NCI-H2196 treated with DMSO at 0.1 percent for 48 hours (cell line): ENCODE results near the gene ZNF407.
"Not testable (repeated sequence)": the region's sequence is repeated elsewhere in the genome, so short reads cannot be mapped to it uniquely, and the experiment has no call there.

ENCODE experiments used
- DNase-seq: peaks from one replicate; lab custom pipeline; 2025; ENCODE audit not compliant: unreplicated experiment; lab: John Stamatoyannopoulos, UW

ZNF407 gene

DNA sequence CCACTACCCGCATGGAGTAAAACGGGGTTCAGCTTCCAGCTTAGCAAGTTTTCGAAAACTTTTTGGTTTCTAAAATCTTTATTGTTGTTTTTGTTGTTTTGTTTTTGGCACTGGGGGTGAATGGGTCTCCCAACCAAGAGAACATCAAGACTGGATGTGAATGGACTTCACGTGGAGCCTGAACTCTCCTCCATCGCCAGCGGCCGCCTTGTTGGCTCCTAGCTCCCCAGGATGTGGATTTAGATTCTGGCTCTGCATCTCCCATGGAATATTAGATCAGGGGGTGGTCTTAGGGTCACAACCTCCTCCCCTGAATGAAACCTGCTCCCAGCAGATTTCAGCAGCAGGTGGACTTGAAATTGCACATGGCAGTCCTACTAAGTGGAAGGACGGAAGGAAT is 488.0 kb downstream of the ZNF407 start:
- DNase-seq: not testable (repeated sequence)

DNA sequence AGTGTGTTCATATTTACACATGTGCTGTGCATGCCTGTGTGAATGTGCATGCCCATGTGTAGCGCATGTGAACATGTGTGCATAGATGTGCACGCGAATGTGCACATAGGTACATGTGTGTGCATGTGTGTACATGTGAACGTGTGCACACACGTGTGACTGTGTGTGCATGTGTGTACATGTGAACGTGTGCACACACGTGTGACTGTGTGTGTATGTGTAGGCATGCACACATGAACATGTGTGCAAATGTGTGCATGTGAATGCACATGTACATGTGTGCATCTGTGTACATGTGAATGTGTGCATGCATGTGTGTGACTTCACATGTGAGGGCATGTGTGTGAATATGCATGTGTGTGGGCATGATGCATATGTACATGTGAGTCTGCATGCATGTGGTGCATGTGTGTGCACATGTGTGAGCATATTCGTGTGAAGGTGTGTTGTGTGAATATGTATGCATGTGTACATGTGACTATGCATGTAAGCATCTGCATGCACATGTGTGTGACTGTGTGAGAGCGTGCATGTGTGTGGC is 488.9 kb downstream of the ZNF407 start:
- no peak for DNase-seq

DNA sequence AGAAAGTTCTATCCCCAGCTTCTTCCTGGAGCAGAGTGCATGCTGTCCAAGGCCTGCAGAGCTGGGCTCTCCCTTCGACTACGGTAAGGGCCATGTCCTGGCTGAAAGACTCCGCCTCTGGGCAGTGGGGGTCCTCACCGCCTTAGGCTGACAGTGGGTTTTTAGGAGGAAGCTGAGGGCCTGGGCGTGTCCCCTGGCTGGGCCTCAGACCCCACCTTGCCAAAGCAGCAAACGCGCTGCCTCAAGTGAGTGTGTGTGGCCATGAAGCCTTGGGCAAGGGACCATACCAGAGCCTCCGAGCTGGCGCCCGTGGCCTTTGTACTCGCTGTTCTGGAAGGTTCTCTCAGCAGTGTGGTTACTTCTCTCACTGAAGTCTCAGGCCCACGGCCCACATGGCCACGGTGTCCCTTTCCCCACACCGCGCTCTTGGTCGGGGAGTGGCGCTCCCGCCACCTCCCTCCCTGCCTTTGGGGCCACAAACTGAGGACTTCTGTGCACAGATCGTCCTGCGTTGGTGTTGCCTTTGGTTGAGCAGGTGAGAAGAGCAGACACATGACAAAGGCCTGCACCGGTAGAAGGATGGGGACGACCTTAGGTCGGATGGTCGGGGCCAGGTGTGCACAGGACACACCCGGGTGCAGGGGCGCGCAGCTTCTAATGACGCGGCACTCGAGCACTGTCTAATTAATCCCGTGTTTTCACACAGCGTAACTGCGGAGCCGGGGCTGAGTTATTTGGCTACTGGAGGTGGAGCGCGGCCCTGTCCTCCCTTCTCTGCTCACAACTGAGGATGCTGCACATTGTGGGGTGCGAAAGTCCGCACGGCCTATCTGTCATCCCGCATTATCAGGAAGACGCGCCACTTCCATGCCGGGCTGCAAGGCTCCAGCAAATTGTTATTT is 489.7 kb downstream of the ZNF407 start:
- DNase-seq: no peak

DNA sequence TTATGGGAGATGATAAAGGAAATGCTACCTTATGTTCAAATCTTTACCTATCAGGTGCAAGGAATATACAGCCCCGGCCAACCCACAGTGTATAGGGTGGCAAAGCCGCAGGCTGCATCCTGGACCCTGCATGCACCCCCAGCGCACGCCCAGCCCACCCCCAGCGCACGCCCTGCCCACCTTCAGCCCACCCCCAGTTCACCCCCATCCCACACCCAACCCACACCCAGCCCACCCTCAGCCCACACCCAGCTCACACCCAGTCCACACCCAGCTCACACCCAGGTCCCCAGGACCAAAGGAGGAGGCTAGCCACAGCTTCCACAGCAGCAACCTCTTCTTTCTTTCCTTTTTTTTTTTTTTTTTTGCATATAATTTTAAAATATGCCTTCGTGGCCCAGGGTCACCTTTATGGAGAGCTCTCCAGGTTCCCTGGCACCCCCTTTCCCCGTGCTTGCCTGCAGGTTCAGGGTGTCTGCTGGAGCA is 490.4 kb downstream of the ZNF407 start:
- no peak for DNase-seq

DNA sequence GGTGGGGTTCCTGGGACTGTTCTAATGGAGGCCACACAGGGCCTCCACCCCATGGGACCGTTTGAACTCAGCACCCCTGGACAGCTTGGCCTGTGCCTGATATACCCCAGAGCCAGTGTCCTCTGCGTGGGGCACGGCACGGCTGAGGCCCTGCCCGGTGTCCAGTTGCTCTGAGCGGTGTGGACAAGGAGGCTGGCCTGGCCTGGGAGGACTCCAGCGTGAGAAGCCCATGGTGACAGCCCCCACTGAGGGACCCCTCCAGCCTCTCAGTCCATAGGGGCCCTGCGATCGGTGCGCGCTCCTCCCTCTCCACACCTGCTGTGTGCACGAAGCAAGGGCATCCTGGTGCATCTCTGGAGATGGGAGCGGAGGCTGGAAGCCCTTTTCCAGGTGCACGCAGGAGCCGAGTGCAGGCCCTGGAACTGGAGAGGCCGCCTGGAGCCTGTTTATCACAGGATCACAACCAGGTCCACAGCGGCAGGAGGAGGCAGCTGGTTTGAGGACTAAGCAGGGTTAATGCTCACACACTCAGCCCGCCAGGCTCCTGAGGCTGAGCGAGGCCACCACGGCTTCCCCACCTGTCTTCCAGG is 491.0 kb downstream of the ZNF407 start:
- no peak for DNase-seq

DNA sequence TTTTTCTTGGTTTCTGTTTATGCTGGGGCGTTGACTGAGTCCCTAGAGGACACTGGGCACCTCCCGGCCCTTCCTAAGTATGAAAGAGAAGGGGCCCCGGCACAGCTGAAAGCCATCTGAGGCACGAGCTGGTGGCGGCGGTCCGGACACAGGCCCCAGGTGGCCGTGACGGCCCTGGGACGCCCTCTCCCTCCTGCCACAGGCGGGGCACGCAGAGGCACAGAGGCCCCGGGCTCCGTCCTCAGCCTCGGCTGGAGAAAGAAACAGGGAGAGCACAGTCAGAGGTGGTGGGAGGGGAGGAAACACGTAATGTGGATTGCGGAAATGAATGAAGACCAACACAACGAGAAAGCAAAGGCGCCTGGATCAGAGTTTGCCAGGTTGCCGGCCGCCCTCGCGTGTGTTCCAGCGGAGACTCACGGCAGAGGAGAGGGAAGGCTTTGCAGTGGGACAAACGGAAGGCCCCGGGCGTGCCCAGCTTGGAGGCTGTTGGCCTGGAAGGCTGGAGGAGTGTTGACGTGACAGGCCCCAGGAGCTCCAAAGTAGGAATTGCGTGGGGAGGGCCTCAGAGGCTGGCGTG is 492.2 kb downstream of the ZNF407 start:
- no peak for DNase-seq

DNA sequence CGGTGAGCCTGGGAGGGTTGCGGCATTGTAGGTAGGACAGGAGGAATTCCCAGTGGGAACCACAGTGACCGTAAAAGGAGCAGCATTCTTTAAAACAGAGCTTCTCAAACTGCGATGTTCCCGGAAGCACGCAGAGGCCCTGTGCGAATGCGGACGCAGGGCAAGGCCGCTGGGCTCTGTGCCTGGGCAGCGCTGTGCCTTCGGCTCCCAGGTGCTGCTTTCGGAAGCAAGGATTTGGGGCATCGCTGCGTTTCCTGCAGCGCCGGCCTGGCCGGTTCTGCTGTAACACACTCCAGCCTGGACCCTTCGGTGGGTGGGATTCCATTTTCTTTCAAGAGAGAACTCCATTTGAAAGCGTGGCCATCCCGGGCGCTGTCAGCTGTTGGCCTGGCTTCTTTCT is 492.7 kb downstream of the ZNF407 start:
- no peak for DNase-seq

DNA sequence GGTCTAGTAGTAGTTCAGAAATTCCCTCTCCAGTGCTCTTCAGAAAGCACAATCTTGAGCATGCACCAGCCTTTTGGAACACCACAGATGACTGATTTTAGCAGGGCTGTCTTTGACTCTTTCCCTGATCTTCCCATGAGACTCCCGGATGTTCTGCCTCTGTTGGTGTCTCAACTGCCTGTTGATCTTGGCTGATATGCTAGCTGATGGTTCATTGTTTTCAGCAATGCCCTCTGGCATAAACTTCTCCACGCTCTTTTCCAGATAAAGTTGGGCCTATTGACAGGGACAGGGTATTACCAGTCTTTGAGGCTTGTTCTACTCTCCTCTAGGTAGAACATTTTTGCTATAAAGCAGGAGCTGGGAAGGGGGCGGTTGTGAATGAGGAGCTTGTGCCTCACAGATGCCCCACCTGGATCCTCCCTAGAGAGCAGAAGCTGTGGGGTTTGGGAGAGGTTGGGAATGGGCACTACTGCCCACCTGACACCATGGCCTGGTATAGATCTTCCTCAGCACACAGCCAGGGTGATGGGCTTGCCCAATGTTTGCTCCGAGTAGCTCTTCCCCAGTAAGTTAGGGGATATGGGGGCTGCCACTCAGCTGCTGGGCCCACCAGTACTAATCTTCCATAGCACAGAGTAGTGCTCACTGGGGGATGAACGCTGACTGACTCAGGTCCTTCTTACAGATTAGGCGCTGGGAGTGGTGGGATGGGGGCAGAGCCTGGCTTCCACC is 500.0 kb downstream of the ZNF407 start:
- no peak for DNase-seq

DNA sequence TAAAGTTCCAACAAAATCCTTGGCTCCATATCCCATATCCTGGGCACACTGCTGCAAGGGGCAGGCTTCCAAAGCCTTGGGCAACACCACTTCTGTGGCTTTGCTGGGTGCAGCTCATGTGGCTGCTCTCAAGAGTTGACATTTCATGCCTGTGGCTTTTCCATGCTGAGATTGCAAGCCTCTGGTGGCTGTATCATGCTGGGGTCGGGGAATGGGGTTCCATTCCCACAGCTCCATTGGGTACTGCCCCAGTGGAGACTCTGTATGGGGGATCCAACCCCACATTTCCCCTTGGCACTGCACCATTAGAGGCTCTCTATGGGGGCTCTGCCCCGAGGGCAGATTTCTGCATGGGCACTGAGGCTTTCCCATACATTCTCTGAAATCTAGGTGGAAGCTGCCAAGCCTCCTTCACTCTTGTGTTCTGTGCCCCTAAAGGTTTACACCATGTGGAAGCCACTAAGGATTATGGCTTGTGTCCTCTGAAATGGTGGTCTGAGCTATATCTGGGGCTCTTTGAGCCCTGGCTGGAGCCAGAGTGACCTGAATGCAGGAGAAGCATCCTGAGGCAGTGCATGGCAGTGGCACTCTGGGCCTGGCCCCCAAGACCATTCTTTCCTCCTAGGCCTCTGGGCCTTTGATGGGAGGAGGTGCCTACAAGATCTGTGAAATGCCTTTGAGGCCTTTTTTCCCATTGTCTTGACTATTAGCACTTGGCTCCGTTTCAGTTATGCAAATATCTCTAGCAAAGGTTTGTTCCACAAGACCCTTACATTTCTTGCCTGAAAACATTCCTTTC is 503.4 kb downstream of the ZNF407 start:
- no peak for DNase-seq

DNA sequence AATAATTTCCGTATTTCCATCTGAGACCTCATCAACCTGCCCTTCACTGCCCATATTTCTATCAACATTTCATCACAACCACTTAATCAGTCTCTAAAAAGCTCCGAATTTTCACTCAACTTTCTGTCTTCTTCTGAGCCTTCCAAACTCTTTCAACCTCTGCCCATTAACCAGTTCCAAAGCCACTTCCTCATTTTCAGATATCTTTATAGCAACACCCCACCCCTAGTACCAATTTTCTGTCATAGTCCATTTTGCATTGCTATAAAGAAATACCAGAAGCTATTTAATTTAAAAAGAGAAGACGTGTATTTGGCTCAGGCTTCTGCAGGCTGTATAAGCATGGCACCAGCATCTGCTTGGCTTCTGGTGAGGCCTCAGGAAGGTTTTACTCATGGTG is 504.2 kb downstream of the ZNF407 start:
- no peak for DNase-seq

DNA sequence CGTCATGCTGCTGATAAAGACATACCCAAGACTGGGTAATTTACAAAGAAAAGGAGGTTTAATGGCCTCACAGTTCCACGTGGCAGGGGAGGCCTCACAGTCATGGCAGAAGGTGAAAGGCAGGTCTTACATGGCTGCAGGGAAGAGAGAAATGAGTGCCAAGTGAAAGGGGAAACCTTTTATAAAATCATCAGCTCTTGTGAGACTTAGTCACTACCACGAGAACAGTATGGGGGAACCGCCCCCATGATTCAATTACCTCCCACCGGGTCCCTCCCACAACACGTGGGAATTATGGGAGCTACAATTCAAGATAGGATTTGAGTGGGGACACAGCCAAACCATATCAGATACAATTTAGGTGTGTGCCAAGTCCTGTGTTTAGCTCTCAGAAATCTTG is 506.4 kb downstream of the ZNF407 start:
- DNase-seq: not testable (repeated sequence)

DNA sequence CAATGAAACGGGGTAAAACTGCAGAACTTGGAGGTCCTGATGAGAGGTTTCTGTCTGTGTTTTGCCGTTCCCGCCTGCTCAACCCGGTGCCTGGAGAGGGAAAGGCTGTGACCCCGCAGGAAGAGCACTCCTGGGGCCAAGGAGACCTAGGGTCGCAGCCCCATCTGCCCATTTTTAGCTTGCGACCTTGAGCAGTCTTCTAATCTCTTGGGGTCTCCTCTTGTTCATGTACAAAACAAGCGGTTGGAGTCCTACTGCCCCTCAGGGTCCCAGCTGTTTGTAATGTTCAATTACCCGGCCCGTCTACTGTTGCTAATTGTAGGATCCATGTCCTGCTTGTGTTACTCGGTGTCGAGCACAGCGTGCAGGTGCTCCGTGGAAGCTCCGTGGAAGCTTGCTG is 506.8 kb downstream of the ZNF407 start:
- no peak for DNase-seq

DNA sequence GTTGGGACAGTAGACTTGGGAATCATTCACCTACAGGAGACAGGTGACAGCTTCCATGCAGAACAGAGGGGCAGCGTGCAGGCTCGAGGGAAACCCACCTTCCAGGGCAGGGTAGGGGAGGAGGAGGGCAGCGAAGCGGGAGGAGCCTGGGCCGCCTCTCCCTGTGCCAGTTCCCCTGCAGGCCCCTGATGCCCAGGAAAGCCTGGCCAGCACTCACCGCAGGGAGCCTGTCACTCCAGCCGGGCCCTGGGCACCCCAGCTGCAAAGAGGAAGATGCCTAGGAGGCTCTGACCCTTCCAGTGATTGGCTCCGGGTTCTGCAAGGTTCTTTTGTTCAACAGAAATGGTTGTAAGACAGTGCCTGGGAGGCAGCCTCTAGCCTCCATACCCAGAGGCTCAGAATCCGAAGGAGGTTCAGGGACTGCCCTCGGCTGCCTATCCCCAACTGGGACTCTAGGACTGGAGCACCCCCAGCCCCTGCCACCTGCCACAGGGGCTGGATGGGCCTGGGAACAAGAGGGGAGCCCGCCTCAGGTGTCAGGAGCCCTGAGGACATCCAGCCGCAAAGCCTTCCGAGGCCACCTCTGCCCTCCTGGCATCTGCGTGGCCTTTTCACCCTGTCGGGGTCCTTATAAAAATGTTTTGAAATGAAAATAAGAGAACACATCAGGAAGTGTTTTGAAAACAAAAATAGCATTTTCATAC is 508.0 kb downstream of the ZNF407 start:
- DNase-seq: no peak

DNA sequence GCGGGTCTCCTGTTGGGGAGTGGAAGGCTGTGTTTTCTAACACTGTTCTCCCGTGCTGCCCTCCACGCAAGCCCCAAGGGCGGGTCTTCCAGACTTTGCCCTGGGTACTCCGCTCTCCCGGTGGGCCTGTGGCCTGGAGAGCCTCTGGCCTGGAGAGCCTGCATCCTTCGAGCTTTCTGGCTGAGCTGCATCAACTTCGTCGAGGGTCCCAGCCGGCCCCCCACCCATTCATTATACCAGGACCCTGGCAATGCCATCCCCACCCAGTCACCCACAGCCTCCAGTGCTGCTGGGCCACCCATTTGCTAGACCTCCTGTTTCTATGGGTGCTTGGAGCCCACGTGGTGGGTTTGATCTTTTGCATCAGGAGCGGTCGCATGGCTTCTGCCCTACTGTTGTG is 509.1 kb downstream of the ZNF407 start:
- DNase-seq: no peak

DNA sequence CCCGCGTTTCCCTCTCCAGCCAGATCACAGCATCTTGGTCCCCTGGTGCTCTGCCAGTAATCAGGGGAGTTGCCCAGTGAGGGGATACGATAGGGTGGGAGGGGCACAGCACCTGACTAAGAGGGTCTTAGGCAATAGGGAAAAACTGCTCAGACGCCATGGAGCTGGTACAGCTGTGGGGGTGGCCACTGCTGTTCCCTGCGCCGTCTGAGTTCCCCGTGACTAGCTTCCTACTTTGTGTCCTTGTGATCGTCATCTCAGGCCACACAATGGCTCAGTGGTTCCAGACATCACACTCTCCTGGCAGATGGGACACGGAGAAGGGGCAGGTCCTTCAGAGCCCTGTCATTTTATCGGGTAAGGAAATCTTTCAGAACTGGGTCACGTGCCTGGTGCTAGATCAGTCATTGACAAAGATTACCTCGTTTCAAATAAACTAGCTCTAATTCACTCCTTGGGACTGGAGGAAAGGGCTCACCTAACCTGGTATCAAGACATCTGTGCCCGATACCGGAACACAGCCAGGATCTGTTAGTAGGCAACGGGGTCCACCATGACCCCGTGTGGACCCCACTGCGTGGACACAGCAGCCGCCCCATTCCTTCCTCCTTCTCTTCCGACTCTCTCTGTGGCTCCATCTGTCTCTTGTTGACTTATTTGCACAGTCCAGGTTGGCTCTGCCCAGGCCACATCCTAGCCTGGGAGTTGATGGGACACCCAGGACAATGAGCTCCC is 509.7 kb downstream of the ZNF407 start:
- DNase-seq: no peak

DNA sequence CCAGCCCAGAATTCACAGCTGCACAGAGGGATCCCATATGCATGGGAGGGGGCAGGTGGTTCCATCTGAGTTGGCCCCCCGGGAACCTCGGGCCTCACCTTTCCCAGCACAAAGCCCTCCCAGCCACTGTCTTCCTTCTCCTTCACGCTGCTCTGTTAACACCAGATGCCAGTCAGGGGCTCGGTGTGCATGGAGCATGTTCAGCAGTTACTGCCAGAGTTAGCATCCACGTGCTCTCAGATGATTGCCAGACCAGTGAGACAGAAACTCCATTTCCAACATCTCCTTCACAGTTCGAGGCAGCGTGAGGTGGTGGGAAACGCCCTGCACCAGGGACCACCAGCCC is 510.2 kb downstream of the ZNF407 start:
- DNase-seq: no peak

DNA sequence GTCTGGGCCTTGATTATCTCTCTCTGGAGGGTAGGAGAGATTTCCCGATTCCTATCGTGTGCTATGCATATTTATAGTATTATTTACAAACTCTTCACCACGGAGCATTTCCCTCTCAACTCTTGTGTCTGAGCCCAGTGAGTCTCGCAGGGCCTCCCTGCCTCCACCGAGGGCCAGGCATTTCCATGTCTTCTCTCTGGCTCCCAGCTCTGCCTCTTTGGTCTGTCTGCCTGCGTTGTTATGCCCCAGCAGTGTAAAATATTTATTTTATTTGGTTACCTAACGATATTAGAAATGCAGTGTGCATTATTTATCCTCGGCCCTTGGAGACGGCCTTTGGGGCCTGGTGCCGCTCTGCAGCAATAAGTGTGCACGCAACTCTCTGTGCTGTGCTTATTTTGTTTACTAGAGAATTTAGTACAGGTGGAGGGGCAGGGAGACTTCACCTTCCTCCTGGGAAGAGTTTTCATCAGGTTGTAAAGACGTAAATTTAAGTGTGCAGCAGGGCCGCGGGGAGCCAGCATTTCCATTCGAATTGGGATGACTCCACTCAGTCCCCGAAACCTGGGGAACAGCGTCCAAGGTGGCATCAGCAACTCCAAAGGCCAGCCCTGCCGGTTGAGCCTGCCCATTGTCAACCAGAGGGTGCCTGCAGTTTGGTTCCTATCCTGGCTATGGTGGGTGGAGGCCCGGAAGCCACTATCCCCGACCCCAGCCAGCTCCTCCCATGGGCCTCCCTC is 511.1 kb downstream of the ZNF407 start:
- no peak for DNase-seq

DNA sequence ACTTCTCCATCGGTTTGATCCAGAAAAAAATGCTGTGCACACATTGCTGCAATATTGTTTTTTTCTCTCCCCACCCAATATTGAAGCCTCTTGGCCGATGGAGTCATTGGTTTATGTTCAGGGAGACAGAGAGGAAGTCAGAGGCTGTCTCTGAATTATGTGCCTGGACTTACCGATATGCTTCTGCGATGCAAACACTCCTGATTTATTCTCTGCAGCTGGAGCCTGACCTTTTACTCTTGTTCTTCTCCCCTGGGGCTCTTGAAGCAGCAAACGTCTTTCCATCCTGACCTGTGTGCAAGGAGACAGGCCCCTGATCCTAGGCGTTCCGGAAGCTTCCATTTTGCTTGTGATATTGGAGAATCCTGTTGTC is 511.6 kb downstream of the ZNF407 start:
- no peak for DNase-seq

DNA sequence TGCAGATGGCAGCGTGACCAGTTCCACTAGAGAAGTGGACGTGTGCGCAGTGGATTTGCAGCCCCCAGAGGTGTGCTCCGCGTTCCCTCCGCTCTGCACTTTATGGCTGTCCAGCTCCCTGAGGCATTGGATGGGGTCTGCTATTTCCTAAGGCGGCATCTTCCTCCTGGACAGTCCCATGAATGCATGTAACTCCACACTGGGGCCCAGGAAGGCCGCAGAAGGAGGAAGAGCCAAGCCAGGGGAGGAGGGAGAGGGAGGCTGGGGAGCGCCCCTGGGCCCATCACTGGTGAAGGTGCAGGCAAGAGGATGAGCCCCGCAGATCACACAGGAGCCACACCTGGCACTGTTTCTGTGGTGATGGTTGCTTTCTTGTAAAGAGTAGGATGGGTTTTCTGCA is 512.1 kb downstream of the ZNF407 start:
- no peak for DNase-seq
